ENCODE measurements around the gene ISL2. TPM values are rescaled to one million over a fixed set of nuclear protein-coding genes. Genes with fewer than 3 reads are reported as not detected.

The ISL2 gene
- total and polyA plus RNA-seq, 3 donors from 2014 or later = 0.88 to 4.2 (median 3.5) TPM

GRCh38 chr15:76327191-76328105, 9.1 kb upstream of the ISL2 start:
- TF ChIP-seq CTCF (IDR thresholded peaks at IDR 0.05) (no peak), POLR2A (IDR thresholded peaks at IDR 0.05) (no peak)
- Histone ChIP-seq H3K9me3 (no peaks in the 10 kb centered on the region), H3K27ac (no peak overlapping the region), H3K4me1 (no peaks in the 10 kb centered on the region), H3K36me3 (ENCODE audit: low read depth, missing control alignments) (no peaks in the 10 kb centered on the region), H3K4me3 (no peak overlapping the region), H3K27me3 (no peaks in the 10 kb centered on the region)
- 89 to 90% methylated on average over 8 of the region's 8 CpGs for WGBS, 2 donors
- DNase-seq = no peak
- intact Hi-C loops (cut with DNase I; ENCODE audit: low total_unique reads) = no loop called here

- no peaks in the 10 kb centered on the region for H3K4me1 ChIP-seq
- TF ChIP-seq CTCF (IDR thresholded peaks at IDR 0.05) (no peak), POLR2A (IDR thresholded peaks at IDR 0.05) (no peak)
- H3K27me3 ChIP-seq = no peaks in the 10 kb centered on the region
- intact Hi-C loops (cut with DNase I; ENCODE audit: low total_unique reads) = no loop called here
- no peaks in the 10 kb centered on the region for H3K9me3 ChIP-seq
- H3K4me3 ChIP-seq = no peak overlapping the region
- no peak overlapping the region for H3K27ac ChIP-seq
- WGBS, 2 donors = 89 to 91% methylated on average over 8 of the region's 8 CpGs
- no peaks in the 10 kb centered on the region for H3K36me3 ChIP-seq (ENCODE audit: low read depth, missing control alignments)
- no peak for DNase-seq
Observed at GRCh38 chr15:76328106-76328696, 8.4 kb upstream of the ISL2 start.

GRCh38 chr15:76328958-76329357, 7.6 kb upstream of the ISL2 start:
- H3K9me3 ChIP-seq = no peaks in the 10 kb centered on the region
- H3K4me3 ChIP-seq = no peak overlapping the region
- H3K27me3 ChIP-seq = no peaks in the 10 kb centered on the region
- H3K36me3 ChIP-seq (ENCODE audit: low read depth, missing control alignments) = no peaks in the 10 kb centered on the region
- WGBS, 2 donors = 73 to 91% methylated on average over 4 of the region's 4 CpGs
- TF ChIP-seq POLR2A (IDR thresholded peaks at IDR 0.05) (no peak), CTCF (IDR thresholded peaks at IDR 0.05) (no peak)
- DNase-seq = no peak
- H3K4me1 ChIP-seq = no peaks in the 10 kb centered on the region
- no peak overlapping the region for H3K27ac ChIP-seq
- intact Hi-C loops (cut with DNase I; ENCODE audit: low total_unique reads) = no loop called here

- no peak overlapping the region for H3K4me3 ChIP-seq
- peak; percentile 72 for DNase-seq
- intact Hi-C loops (cut with DNase I; ENCODE audit: low total_unique reads) = no loop called here
Observed at GRCh38 chr15:76330080-76330680, 6.4 kb upstream of the ISL2 start.

More at GRCh38 chr15:76330080-76330680, 6.4 kb upstream of the ISL2 start:
- H3K4me1 ChIP-seq = no peaks in the 10 kb centered on the region
- WGBS, 2 donors = 65 to 79% methylated on average over 7 of the region's 7 CpGs
- H3K36me3 ChIP-seq (ENCODE audit: low read depth, missing control alignments) = no peaks in the 10 kb centered on the region
- no peak overlapping the region for H3K27ac ChIP-seq
- peaks cover 3% of the 10 kb centered on the region for H3K27me3 ChIP-seq
- no peak for TF ChIP-seq POLR2A (IDR thresholded peaks at IDR 0.05)
- TF ChIP-seq CTCF (IDR thresholded peaks at IDR 0.05) = peak in 2 of 3 experiments; percentile 23 to 38
- no peaks in the 10 kb centered on the region for H3K9me3 ChIP-seq

Data from testis (tissue), 3 donors.